SK-N-SH (cell line): Measurements from ENCODE around the gene DLG2. TPM values are rescaled to one million over a fixed set of nuclear protein-coding genes. Genes with fewer than 3 reads are reported as not detected.

Experiments used
- CTCF ChIA-PET: fragments of 300-600, 350-600 bp; formaldehyde crosslinking; extraction: SDS; loops from one replicate; lab custom pipeline; 2021; lab: Yijun Ruan, JAX
- POLR2A ChIA-PET: fragments of 350-600 bp; sonication (Branson Sonifier 250); formaldehyde crosslinking; extraction: SDS; loops from one replicate; lab custom pipeline; 2020; ENCODE audit warnings: antibody characterized with exemption, inconsistent platforms; lab: Yijun Ruan, JAX
- DNase-seq: peaks from one replicate; pipeline ENCODE4 v3.0.0; 2012
- H2AFZ ChIP-seq: fragments of 200-600 bp; sonication (generic); 2 replicates; pipeline ENCODE4 v1.8.1; 2016; ENCODE audit warnings: antibody characterized with exemption, mild to moderate bottlenecking, low read depth
- H3F3A ChIP-seq: fragments of 200-600 bp; sonication (generic); replicated peaks from 2 replicates; pipeline ENCODE3; 2016; ENCODE audit warnings: antibody characterized with exemption, mild to moderate bottlenecking; ENCODE audit not compliant: insufficient read depth
- H3K27ac ChIP-seq, 2 experiments: fragments of 200-500 bp in 1 of 2; fragments of 200-600 bp in 1 of 2; sonication (Bioruptor generic) in 1 of 2; sonication (generic), shearing (Covaris generic) in 1 of 2; 2 replicates each; pipeline versions ENCODE4 v1.5.1 to v1.6.1; 2014 to 2016; ENCODE audit warnings: low read depth in 2 of 2, inconsistent platforms in 1 of 2, low read length in 1 of 2, mild to moderate bottlenecking in 1 of 2, mixed read lengths in 1 of 2
- H3K27me3 ChIP-seq: fragments of 200-600 bp; sonication (generic), shearing (Covaris generic); 2 replicates; pipeline ENCODE4 v1.6.1; 2016; ENCODE audit warnings: mixed run types; ENCODE audit not compliant: insufficient read depth
- H3K36me3 ChIP-seq, 2 experiments: fragments of 200-500 bp in 1 of 2; fragments of 200-600 bp in 1 of 2; sonication (Bioruptor generic) in 1 of 2; sonication (generic) in 1 of 2; replicated peaks in 1 of 2; 2 replicates each; pipeline versions ENCODE3 to v1.5.1; 2014 to 2016; ENCODE audit warnings: low read length in 1 of 2, mild to moderate bottlenecking in 1 of 2; ENCODE audit not compliant: insufficient read depth in 2 of 2, control insufficient read depth in 1 of 2
- H3K4me1 ChIP-seq, 2 experiments: fragments of 200-500 bp in 1 of 2; fragments of 200-600 bp in 1 of 2; sonication (Bioruptor generic) in 1 of 2; sonication (generic), shearing (Covaris generic) in 1 of 2; 2 replicates each; pipeline versions ENCODE4 v1.5.1 to v1.6.1; 2014 to 2016; ENCODE audit warnings: low read depth in 1 of 2, low read length in 1 of 2, mixed run types in 1 of 2; ENCODE audit not compliant: insufficient read depth in 2 of 2, control insufficient read depth in 1 of 2
- H3K4me2 ChIP-seq: fragments of 200-600 bp; sonication (generic), shearing (Covaris generic); 2 replicates; pipeline ENCODE4 v1.6.1; 2017; ENCODE audit warnings: mixed run types
- H3K4me3 ChIP-seq, 2 experiments: fragments of 200-500 bp in 1 of 2; fragments of 200-600 bp in 1 of 2; sonication (Bioruptor generic) in 1 of 2; sonication (generic), shearing (Covaris generic) in 1 of 2; 2 replicates each; pipeline versions ENCODE4 v1.5.1 to v1.8.1; 2014 to 2016; ENCODE audit warnings: low read depth in 2 of 2, inconsistent platforms in 1 of 2, low read length in 1 of 2, mild to moderate bottlenecking in 1 of 2, mixed read lengths in 1 of 2, moderate library complexity in 1 of 2
- H3K79me2 ChIP-seq: fragments of 200-600 bp; sonication (generic); 2 replicates; pipeline ENCODE4 v1.8.1; 2017; ENCODE audit warnings: mild to moderate bottlenecking; ENCODE audit not compliant: insufficient read depth
- H3K9ac ChIP-seq: fragments of 200-600 bp; sonication (generic); 2 replicates; pipeline ENCODE4 v1.6.1; 2017; ENCODE audit warnings: mixed run types
- H3K9me2 ChIP-seq: fragments of 200-600 bp; sonication (generic); 2 replicates; pipeline ENCODE4 v1.6.1; 2017; ENCODE audit warnings: mixed run types
- H3K9me3 ChIP-seq: fragments of 200-600 bp; sonication (generic); 2 replicates; pipeline ENCODE4 v1.6.1; 2017; ENCODE audit warnings: mixed run types, mild to moderate bottlenecking, moderate library complexity
- H4K20me1 ChIP-seq: fragments of 200-600 bp; sonication (generic); 2 replicates; pipeline ENCODE4 v1.6.1; 2017; ENCODE audit warnings: mild to moderate bottlenecking, mixed run types; ENCODE audit not compliant: insufficient read depth
- CHD2 ChIP-seq: fragments of 150-350 bp; IDR thresholded peaks from 2 replicates; pipeline ENCODE4 v1.6.1; 2018; ENCODE audit warnings: low read length; ENCODE audit not compliant: partially characterized antibody
- EP300 ChIP-seq, 2 experiments: IDR thresholded peaks; 2 replicates each; pipeline versions ENCODE4 v1.4.0 to v1.6.1; 2012; ENCODE audit warnings: borderline replicate concordance in 1 of 2, low read depth in 1 of 2, low read length in 1 of 2
- FOXJ3 ChIP-seq: sonication (generic); formaldehyde crosslinking; IDR thresholded peaks from 2 replicates; pipeline ENCODE4 v1.5.1; 2020; ENCODE audit warnings: mild to moderate bottlenecking, missing genetic modification reagents
- FOXM1 ChIP-seq: IDR thresholded peaks from 2 replicates; pipeline ENCODE4 v1.4.0; 2012; ENCODE audit warnings: low read depth, mild to moderate bottlenecking
- GABPA ChIP-seq: IDR thresholded peaks from 2 replicates; pipeline ENCODE4 v1.4.0; 2012; ENCODE audit warnings: low read depth, mild to moderate bottlenecking
- GATA2 ChIP-seq: sonication (generic); formaldehyde crosslinking; IDR thresholded peaks from 2 replicates; pipeline ENCODE4 v1.5.0; 2020; ENCODE audit warnings: mild to moderate bottlenecking, missing genetic modification reagents
- JUND ChIP-seq: IDR thresholded peaks from 2 replicates; pipeline ENCODE4 v1.4.0; 2012
- MEF2A ChIP-seq: IDR thresholded peaks from 2 replicates; pipeline ENCODE4 v1.4.0; 2012; ENCODE audit warnings: low read depth, borderline replicate concordance
- MXI1 ChIP-seq: IDR thresholded peaks from 2 replicates; pipeline ENCODE4 v1.6.1; 2012; ENCODE audit warnings: mild to moderate bottlenecking, low read depth, low read length, improper control_type of control experiment
- NRF1 ChIP-seq: IDR thresholded peaks from 2 replicates; pipeline ENCODE4 v1.6.1; 2012; ENCODE audit warnings: low read depth, mild to moderate bottlenecking, low read length
- RAD21 ChIP-seq: IDR thresholded peaks from 2 replicates; pipeline ENCODE4 v1.6.1; 2012; ENCODE audit warnings: mild to moderate bottlenecking, low read length
- RCOR1 ChIP-seq: fragments of 150-350 bp; IDR thresholded peaks from 2 replicates; pipeline ENCODE4 v1.6.1; 2017; ENCODE audit warnings: antibody characterized with exemption, low read length
- REST ChIP-seq: IDR thresholded peaks from 2 replicates; pipeline ENCODE4 v1.6.1; 2012; ENCODE audit warnings: mild to moderate bottlenecking, low read depth, low read length, moderate library complexity
- RFX5 ChIP-seq: IDR thresholded peaks from 2 replicates; pipeline ENCODE4 v1.6.1; 2012; ENCODE audit warnings: mild to moderate bottlenecking, improper control_type of control experiment, low read length
- TAF1 ChIP-seq: IDR thresholded peaks from 2 replicates; pipeline ENCODE4 v1.6.1; 2012; ENCODE audit warnings: low read depth, mild to moderate bottlenecking, low read length, moderate library complexity, borderline replicate concordance
- TEAD4 ChIP-seq: IDR thresholded peaks from 2 replicates; pipeline ENCODE4 v1.4.0; 2012; ENCODE audit warnings: mild to moderate bottlenecking, borderline replicate concordance; ENCODE audit not compliant: insufficient read depth
- YY1 ChIP-seq: IDR thresholded peaks from 2 replicates; pipeline ENCODE4 v1.4.0; 2012; ENCODE audit warnings: low read depth, mild to moderate bottlenecking
- ZBTB33 ChIP-seq: IDR thresholded peaks from 2 replicates; pipeline ENCODE4 v1.4.0; 2012; ENCODE audit warnings: low read depth, borderline replicate concordance
- WGBS: methylation state at CpG from one replicate; pipeline ENCODE4 v1.1.6; 2017; ENCODE audit warnings: low lambda C conversion rate; 5-methylcytosine and 5-hydroxymethylcytosine counted together
- polyA plus RNA-seq, 3 experiments: library from polyadenylated mRNA; depleted of rRNA; stranded (reverse); fragments of >200 nt; gene quantifications; 2 replicates each; pipeline ENCODE4 v1.2.3, GENCODE V29; 2012
- TF ChIP-seq, protein P1 (sequence below): fragments of 150-350 bp; IDR thresholded peaks from 2 replicates; pipeline ENCODE4 v1.6.1; 2017; ENCODE audit warnings: antibody characterized with exemption, low read length, low read depth, borderline replicate concordance

DLG2 gene
- polyA plus RNA-seq, 1 of the 3 experiments (the other 2 are of a cell fraction), result 0.21 TPM

DNA sequence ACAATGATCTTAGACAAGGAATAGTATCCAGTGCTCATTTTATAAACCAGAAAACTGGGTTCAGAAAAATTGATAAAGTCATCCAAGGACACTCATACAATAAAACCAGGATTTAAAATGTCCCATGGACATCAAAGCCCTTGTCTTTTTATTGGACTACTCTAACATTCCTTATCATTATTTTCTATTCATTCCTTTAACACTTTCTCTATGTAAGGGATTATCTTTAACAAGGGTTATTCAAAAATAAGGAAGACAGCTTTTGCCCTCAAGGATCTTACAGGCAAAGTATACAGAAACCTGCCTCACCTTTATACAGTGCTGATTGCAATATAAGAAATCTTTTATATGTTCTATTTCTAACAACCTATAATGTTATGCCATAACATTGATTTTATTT, 790.8 kb downstream of the DLG2 start:
- no peaks in the 10 kb centered on the region for H3K79me2 ChIP-seq
- CTCF ChIA-PET, result no interaction called here
- no peaks in the 10 kb centered on the region for H4K20me1 ChIP-seq
- H2AFZ ChIP-seq, result no peak overlapping the region
- H3K9me2 ChIP-seq, result no peaks in the 10 kb centered on the region
- H3F3A ChIP-seq, result no peaks in the 10 kb centered on the region
- no peaks in the 10 kb centered on the region for H3K27me3 ChIP-seq
- no peak overlapping the region for H3K4me2 ChIP-seq
- H3K4me3 ChIP-seq, result no peak overlapping the region
- H3K9me3 ChIP-seq, result no peaks in the 10 kb centered on the region
- no peak overlapping the region for H3K27ac ChIP-seq
- POLR2A ChIA-PET, result no interaction called here
- no peak overlapping the region for H3K9ac ChIP-seq
- no peaks in the 10 kb centered on the region for H3K36me3 ChIP-seq
- no peak for TF ChIP-seq FOXM1
- H3K4me1 ChIP-seq, result no peaks in the 10 kb centered on the region
- DNase-seq, result no peak

DNA sequence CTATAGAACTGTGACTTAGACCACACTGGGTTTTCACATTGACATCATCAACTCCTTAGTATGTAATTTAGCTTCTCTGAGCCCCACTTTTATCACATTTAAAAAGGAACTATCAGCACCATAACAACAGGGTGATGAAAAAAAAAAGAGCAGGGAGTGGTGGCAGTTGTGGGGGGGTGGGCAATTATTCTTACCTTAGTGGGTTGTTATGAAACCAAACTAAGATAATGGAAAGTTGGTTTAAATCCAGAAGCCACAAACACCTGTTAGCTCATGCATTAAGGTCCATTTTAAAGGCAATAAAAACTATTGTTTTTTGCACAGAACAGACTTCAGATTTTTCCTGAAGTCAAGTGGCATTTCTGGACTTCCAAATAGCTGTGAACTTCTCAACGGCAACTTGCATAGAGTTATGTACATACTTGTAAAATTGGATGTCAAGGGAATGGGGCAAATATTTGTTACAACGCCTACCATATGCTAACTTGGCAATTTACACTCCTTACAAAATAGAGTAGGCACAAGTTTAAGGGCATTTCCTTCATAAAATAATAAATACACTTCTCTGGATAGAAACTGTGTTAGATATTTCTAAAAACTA, 793.6 kb downstream of the DLG2 start:
- H3K4me1 ChIP-seq, result no peaks in the 10 kb centered on the region
- no peaks in the 10 kb centered on the region for H3K27me3 ChIP-seq
- H3K4me2 ChIP-seq, result no peak overlapping the region
- H2AFZ ChIP-seq, result no peak overlapping the region
- H4K20me1 ChIP-seq, result no peaks in the 10 kb centered on the region
- no peaks in the 10 kb centered on the region for H3K9me3 ChIP-seq
- H3K27ac ChIP-seq, result no peak overlapping the region
- H3K4me3 ChIP-seq, result no peak overlapping the region
- ChIA-PET CTCF (no interaction called here), POLR2A (no interaction called here)
- no peaks in the 10 kb centered on the region for H3K36me3 ChIP-seq
- WGBS, result 15% methylated on average over 2 of the region's 2 CpGs
- no peaks in the 10 kb centered on the region for H3K79me2 ChIP-seq
- H3K9ac ChIP-seq, result no peak overlapping the region
- H3K9me2 ChIP-seq, result no peaks in the 10 kb centered on the region
- DNase-seq, result no peak
- no peaks in the 10 kb centered on the region for H3F3A ChIP-seq
- TF ChIP-seq EP300 (IDR thresholded peaks at IDR 0.05; ENCODE audit: borderline replicate concordance in 1 of 2, low read depth in 1 of 2, low read length in 1 of 2) (no peak), TAF1 (no peak), CHD2 (no peak), RCOR1 (no peak), GATA2 (CRISPR knock-in tag) (no peak), FOXM1 (no peak), MEF2A (no peak), TEAD4 (no peak), RAD21 (no peak), MXI1 (no peak), RFX5 (no peak), ZBTB33 (no peak), REST (no peak), JUND (no peak), NRF1 (no peak), FOXJ3 (CRISPR knock-in tag) (no peak), YY1 (no peak), GABPA (no peak)
- TF ChIP-seq, protein P1, sequence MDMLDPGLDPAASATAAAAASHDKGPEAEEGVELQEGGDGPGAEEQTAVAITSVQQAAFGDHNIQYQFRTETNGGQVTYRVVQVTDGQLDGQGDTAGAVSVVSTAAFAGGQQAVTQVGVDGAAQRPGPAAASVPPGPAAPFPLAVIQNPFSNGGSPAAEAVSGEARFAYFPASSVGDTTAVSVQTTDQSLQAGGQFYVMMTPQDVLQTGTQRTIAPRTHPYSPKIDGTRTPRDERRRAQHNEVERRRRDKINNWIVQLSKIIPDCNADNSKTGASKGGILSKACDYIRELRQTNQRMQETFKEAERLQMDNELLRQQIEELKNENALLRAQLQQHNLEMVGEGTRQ, result no peak
